Stimulated activated CD4-positive, alpha-beta T cell treated with anti-CD3 and anti-CD28 coated beads, Interleukin-1b, Interleukin-23, amount 100 ng/mL, for 48 hours (primary cell): ENCODE measurements around the gene OGT.
"Not testable (repeated sequence)": the region's sequence is repeated elsewhere in the genome, so short reads cannot be mapped to it uniquely, and the experiment has no call there.

Source experiments
- DNase-seq: peaks from one replicate; pipeline ENCODE4 v3.0.0-alpha.2; 2020

OGT gene

GRCh38 chrX:71532753-71533425, at the start of gene OGT:
Gene OGT (plus strand): TSS chrX:71533104. CDS start chrX:71533300, 196 bp downstream.
- peak; percentile 94 for DNase-seq

- no peak for DNase-seq
These were observed 45.1 kb upstream of the OGT start for GRCh38 chrX:71487814-71488213.

DNA sequence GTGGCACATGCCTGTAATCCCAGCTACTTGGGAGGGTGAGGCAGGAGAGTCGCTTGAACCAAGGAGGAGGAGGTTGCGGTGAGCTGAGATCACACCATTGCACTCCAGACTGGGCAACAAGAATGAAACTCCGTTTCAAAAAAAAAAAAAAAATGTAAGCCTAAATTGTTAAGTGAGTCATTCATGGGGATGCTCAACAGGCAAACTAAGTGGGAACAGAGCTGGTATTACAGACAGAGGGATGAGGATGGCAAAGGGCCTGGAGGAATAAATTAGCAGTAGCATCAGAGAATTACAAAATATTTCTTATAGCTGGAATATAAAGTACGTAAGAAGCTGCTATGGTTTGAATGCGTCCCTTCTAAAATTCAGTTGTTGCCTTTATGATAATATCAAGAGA, 43.4 kb upstream of the OGT start:
- no peak for DNase-seq

GRCh38 chrX:71492231-71493065, 40.5 kb upstream of the OGT start:
- DNase-seq = peak; percentile 30

DNA sequence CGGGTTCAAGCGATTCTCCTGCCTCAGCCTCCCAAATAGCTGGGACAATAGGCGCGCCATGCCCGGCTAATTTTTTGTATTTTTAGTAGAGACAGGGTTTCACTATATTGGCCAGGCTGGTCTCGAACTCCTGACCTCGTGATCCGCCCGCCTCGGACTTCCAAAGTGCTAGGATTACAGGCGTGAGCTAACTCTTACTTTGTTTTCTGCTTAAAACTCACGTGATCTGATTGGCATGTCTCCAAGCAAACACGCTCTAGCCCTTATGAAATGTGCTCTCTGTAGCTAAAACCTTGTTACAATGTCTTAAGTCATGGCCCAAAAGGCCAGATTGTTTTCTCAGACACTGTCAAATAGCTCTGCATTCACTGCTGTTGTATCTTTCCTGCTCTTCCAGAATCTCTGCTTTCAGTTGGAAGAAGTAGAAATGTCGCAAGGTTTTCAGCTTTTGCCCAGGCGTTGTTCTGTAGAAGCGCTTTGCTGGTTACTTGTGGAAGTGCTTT, 39.7 kb upstream of the OGT start:
- no peak for DNase-seq

- not testable (repeated sequence) for DNase-seq
These were observed 36.9 kb upstream of the OGT start for GRCh38 chrX:71495979-71496378.

DNA sequence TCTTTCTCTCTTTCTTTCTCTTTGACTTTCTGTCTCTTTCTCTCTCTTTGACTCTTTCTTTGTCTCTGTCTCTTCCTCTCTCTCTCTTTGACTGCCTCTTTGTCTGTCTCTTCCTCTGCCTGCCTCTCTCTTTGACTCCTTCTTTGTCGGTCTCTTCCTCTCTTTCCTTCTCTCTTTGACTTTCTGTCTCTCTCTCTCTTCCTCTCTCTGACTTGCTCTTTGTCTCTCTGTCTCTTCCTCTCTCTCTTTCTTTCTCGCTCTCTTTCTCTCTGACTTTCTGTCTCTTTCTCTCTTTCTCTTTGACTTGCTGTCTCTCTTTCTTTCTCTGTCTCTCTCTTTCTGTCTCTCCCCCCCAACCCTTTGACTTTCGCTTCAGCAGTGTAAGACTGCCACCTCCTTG, 36.4 kb upstream of the OGT start:
- DNase-seq = no peak

DNA sequence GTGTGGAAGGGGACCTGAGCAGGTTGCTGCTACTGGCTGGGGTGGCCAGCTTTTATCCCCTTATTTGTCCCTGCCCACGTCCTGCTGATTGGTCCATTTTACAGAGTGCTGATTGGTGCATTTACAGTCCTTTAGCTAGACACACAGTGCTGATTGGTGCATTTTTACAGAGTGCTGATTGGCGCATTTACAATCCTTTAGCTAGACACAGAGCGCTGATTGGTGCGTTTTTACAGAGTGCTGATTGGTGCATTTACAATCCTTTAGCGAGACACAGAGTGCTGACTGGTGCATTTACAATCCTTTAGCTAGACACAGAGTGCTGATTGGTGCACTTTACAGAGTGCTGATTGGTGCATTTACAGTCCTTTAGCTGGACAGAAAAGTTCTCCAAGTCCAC, 30.8 kb upstream of the OGT start:
- not testable (repeated sequence) for DNase-seq

- DNase-seq = no peak
These were observed 28.6 kb upstream of the OGT start for GRCh38 chrX:71504346-71504745.

DNA sequence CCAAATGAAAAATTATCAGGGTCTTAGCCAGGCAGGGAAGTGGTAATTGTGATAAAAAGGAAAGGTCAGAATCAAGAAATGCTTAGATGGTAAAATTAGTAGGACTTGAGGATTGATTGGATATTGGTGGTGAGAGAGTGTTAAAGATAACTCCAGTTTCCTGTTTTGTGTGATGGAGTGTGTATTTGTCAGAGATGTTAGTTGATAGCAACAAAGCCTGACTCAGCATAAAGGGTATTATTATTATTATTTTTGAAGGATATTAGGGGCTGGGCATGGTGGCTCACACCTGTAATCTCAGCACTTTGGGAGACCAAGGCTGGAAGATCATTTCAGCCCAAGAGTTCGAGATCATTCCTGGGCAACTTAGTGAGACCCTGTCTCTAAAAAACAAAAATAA, 23.6 kb upstream of the OGT start:
- no peak for DNase-seq

DNA sequence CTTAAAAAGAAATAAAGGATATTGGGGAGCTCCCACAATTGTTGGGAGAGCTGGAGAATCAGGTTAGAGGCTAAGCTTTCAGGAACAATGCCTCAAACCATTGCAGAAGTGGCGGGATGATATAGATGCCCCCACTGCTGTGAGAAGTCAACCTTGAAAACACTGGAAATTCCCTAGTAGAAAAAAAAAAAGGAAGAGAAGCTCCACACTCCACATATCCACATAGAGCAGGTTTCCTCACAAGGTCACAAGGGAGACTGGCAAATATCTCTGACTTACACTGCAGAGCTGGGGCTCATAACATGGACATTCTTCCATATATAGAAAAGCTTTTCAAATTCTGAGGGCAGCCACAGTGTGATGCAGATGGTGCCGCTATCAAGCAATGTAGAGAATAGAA, 22.7 kb upstream of the OGT start:
- DNase-seq = no peak

DNA sequence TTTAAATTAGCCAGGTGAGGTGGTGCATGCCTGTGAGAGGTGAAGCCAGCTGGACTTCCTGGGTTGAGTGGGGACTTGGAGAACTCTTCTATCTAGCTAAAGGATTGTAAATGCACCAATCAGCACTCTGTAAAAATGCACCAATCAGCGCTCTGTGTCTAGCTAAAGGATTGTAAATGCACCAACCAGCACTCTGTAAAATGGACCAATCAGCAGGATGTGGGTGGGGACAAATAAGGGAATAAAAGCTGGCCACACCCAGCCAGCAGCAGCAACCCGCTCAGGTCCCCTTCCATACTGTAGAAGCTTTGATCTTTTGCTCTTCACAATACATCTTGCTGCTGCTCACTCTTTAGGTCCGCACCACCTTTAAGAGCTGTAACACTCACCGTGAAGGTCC, 19.2 kb upstream of the OGT start:
- DNase-seq = not testable (repeated sequence)

DNA sequence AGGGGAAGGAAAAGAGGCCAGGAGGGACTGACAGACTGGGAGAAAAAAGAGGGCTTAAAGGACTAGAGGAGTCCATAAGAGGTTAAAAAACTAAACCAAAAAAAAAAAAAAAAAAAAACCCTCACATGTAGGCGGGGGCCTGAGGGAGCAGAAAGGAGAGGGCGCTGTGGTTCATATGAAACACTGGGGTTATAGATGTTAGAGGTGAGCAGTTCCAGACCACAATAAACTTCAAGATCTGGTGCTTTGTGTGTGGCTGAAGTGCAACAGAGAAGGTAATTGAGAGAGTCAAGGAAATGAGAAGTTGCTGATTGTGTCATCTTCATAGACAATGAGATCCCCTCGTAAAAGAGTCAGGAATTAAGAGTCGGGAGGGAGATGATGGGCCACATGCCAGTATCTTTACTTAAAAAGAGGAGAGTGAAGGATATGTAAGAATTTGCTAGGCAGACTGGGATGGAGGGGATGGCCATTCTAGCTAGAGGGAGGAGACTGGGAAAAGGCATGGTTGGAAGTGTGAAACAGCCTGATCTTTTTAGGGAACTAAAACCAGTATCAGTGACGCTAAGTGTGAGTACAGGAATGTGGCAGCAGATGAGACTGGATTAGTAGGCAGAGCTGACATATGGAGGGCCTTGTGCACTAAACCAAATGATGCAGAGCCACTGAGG, 18.4 kb upstream of the OGT start:
- DNase-seq = peak; percentile 8

GRCh38 chrX:71515038-71515396, 17.9 kb upstream of the OGT start:
- no peak for DNase-seq

DNA sequence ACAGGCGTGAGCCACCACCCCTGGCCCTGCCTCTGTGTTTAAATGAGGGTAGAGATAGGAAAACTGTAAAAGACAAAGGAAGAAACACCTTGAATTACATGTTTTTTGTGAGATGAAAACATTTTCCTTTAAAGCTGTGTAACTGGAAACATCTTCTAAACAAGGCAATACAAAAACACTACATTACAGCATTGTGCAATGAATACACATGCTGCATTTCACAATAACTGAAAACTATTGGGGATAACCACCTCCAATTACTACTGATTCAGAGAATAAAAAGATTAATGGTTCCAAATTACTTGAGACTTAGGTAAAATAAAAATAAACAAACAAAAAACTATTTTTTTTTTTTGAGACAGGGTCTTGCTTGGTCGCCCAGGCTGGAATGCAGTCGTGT, 7.6 kb upstream of the OGT start:
- no peak for DNase-seq

GRCh38 chrX:71532078-71532752, 689 bp upstream of the OGT start:
- DNase-seq = peak; percentile 74

- no peak for DNase-seq
These were observed 579 bp downstream of the OGT start for GRCh38 chrX:71533516-71533850.

DNA sequence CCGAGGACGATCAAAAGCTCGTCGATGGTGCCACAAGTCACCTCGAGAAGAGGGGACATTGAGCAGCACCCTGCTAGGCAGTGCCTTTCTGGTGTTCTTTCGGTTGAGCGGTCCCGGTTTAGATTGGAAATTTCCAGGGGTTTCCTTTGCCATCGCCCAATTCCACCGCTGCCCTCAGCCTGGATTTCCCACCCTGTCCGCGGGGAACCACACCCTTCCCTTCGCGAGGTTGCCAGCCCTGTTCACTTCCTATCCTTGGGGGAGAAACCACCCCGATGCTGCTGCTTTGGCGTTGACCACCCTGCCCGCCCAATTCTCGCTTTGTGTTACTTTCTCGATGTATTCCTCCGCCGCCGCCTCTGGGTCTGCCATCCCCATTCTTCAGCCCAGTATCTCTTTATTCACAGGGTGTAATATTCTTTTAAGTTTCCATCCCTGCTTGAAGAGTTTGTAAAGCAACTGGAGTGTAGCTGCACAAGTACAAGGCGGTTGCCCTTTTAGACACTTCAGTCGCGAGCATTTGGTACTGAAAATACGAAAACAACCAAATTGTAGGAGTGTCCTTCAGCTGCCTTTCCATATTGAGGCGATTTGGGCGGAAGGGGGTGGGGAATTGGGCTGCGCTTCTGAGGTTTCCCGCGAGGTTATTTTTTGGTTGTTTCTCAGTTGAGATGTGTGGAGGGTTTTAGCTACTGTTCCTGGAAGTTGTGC, 1.1 kb downstream of the OGT start:
- peak; percentile 49 for DNase-seq

DNA sequence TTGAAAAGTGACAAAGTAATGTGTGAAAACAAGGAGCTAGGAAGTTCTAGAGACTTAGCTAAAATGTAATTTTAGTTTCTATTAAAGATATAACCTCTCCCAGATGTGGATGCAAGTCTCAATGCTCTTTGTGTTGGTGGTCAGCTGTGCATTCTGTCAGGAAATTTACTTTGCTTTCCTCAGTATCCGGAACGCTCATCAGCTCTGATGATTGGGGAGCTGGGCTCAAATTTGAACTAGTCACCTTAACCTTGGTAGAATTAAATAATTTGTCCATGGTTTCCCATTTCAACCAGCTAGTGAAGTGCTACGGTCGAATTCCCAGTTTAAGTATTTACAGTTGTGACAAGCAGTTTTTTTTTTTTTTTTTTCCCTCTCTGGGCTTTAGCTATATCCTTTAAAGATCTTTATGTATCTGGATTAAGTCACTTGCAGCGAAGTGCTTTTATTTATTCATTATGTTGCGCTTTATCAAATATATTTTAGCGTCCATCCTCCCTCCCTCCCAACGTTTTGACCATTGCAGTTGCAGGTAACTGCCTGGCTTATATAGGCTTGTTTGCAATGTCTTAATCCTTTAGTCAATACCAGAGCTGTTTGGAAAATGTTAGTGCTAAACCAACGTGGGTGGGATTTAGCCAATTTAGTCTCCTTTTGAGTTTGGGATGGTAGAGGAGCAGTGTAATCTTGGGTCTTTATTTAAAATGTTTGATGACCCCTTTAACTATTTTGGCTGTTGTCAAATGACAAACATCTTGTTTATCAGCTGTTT, 2.1 kb downstream of the OGT start:
- no peak for DNase-seq

DNA sequence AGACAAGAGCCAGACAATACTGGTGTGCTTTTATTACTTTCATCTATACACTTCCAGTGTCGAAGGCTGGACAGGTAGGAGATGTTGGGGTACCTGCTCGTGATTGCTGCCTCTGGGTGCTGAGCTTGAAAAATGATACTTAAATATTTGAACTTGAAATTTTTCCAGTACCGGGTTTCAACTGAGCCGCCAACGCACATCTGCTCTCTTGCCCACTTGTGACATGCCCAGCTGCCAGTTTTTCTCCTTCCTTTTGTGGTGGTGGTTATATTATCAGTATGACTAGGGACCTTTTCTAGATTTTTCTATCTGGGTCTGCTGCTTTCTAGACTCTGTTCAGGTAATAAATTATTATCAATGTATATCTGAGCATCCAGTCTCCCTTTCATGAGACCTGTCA, 3.4 kb downstream of the OGT start:
- DNase-seq = peak; percentile 43

DNA sequence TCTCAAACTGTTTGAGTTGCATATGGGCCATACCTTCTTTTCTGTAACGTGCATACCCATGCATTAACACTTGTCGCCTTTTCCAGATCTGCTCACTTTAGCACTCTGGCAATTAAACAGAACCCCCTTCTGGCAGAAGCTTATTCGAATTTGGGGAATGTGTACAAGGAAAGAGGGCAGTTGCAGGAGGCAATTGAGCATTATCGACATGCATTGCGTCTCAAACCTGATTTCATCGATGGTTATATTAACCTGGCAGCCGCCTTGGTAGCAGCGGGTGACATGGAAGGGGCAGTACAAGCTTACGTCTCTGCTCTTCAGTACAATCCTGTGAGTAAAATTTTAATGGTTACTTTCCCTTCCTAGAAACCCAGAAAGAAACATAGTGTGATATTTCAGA, 4.8 kb downstream of the OGT start:
- no peak for DNase-seq

GRCh38 chrX:71540801-71541200, 7.9 kb downstream of the OGT start:
- no peak for DNase-seq
